ENCODE results near the gene FMN1.

- TF ChIP-seq BHLHE40 (IDR thresholded peaks at IDR 0.05; ENCODE audit: borderline replicate concordance), result no peak
- TF ChIP-seq ARNT (IDR thresholded peaks at IDR 0.05), result no peak
- TF ChIP-seq SP1 (IDR thresholded peaks at IDR 0.05), result no peak
These were observed 364.3 kb downstream of the FMN1 start for GRCh38 chr15:32830241-32830640.

Measured in HEK293T (cell line).